ENCODE data around the gene DTYMK. TPM values are rescaled to one million over a fixed set of nuclear protein-coding genes. Genes with fewer than 3 reads are reported as not detected.

The DTYMK gene
- total and polyA plus RNA-seq, 2 donors (not counting 1 experiment from before 2014, with no cell fraction given): 19.5 to 26.3 TPM

DNA sequence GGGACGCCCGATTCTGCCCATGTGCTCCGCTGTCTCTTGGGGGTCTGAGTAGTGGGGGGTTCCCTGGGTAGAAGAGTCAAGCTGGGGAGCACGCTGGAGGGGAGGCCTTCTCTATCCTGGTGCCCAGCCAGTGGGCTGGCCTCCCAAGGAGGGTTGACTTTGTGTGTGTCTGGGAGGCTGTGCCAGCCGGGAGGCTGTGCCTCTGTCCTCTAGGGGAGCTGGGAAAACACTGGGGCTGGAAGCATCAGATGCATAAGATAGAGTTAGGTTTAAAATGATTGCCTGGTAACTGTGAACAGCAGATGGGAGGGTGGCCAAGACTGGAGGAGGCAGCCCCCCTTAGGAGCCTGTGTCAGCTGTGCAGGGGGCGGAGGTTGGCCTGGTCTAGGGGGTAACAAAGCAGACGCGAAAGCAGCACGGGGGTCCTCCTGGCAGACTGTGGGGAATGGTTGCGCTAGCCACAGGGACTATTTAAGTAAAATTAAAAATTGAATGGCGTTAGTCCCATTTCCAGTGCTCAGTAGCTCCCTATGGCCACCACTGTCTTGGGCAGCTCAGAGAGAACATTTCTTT is 16.5 kb upstream of the DTYMK start:
- no peaks in the 10 kb centered on the region for H3K9me3 Mint-ChIP-seq (ENCODE audit: insufficient read depth)
- H3K4me1 ChIP-seq (ENCODE audit: control insufficient read depth in 2 of 2, insufficient read depth in 2 of 2, low read length in 2 of 2): peaks cover 14 to 21% of the 10 kb centered on the region in 2 donors
- POLR2A ChIA-PET: interaction anchor here (2.0 to 3.5 kb wide), 4 partner anchors 16 to 178 kb away, joined by 12 to 30 read pairs (median 16); partner anchors contain the start of genes ATG4B, D2HGDH, DTYMK and THAP4
- H3K79me2 ChIP-seq (ENCODE audit: control insufficient read depth, insufficient read depth, low read length): peaks cover 33% of the 10 kb centered on the region
- no peak for TF ChIP-seq EZH2 (IDR thresholded peaks at IDR 0.05; ENCODE audit: borderline replicate concordance, insufficient read depth, low read depth, low read length, poor library complexity, severe bottlenecking)
- TF ChIP-seq, protein P1, sequence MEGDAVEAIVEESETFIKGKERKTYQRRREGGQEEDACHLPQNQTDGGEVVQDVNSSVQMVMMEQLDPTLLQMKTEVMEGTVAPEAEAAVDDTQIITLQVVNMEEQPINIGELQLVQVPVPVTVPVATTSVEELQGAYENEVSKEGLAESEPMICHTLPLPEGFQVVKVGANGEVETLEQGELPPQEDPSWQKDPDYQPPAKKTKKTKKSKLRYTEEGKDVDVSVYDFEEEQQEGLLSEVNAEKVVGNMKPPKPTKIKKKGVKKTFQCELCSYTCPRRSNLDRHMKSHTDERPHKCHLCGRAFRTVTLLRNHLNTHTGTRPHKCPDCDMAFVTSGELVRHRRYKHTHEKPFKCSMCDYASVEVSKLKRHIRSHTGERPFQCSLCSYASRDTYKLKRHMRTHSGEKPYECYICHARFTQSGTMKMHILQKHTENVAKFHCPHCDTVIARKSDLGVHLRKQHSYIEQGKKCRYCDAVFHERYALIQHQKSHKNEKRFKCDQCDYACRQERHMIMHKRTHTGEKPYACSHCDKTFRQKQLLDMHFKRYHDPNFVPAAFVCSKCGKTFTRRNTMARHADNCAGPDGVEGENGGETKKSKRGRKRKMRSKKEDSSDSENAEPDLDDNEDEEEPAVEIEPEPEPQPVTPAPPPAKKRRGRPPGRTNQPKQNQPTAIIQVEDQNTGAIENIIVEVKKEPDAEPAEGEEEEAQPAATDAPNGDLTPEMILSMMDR (IDR thresholded peaks at IDR 0.05): no peak
- peaks cover 0 to 20% of the 10 kb centered on the region in 2 experiments for H3K36me3 ChIP-seq (replicated peaks in 1 of 2; ENCODE audit: control extremely low read depth in 1 of 2, control insufficient read depth in 1 of 2, extremely low read depth in 1 of 2, insufficient read depth in 2 of 2, low read length in 1 of 2)
- H3K9ac ChIP-seq (ENCODE audit: low read length): peak overlapping the region; percentile 77
- peak overlapping the region; percentile 95 for H3K4me2 ChIP-seq (replicated peaks; ENCODE audit: low read depth, low read length, poor library complexity, severe bottlenecking)
- intact Hi-C loops (cut with micrococcal nuclease): loop anchor here (5.0 kb wide), 1 partner anchor 871 kb away; no protein-coding TSS in a partner anchor
- H3K27me3 Mint-ChIP-seq: no peaks in the 10 kb centered on the region
- no peaks in the 10 kb centered on the region for H3K27me3 ChIP-seq (replicated peaks in 1 of 4; ENCODE audit: control extremely low read depth in 1 of 4, control insufficient read depth in 3 of 4, insufficient read depth in 4 of 4, low read length in 3 of 4)
- peak overlapping the region; percentile 86 for H3K27ac Mint-ChIP-seq
- H3K4me3 ChIP-seq (ENCODE audit: control extremely low read depth in 1 of 5, extremely low read depth in 1 of 5, insufficient read depth in 1 of 5, low read depth in 2 of 5, low read length in 4 of 5): peak overlapping the region in 4 of 5 experiments; percentile 48 to 80 (median 72)
- peak overlapping the region; percentile 83 for H3K4me3 Mint-ChIP-seq
- peaks cover 18% of the 10 kb centered on the region for H4K20me1 ChIP-seq (ENCODE audit: control insufficient read depth, insufficient read depth, low read length, poor library complexity, severe bottlenecking)
- peaks cover 20% of the 10 kb centered on the region for H3K4me1 Mint-ChIP-seq
- H2AFZ ChIP-seq (ENCODE audit: insufficient read depth, low read depth, low read length, poor library complexity, severe bottlenecking): peak overlapping the region; percentile 82
- peaks cover 0 to 16% (median 4%) of the 10 kb centered on the region in 3 donors for H3K9me3 ChIP-seq (ENCODE audit: control extremely low read depth in 1 of 3, control insufficient read depth in 2 of 3, insufficient read depth in 1 of 3, low read length in 2 of 3)
- peak overlapping the region; percentile 65 to 84 for H3K27ac ChIP-seq (ENCODE audit: low read length in 2 of 2)
- DNase-seq: no peak
- 59% methylated on average over 8 of the region's 11 CpGs for WGBS (ENCODE audit: insufficient coverage)
- no peak for ATAC-seq (ENCODE audit: low read depth)
- CTCF ChIA-PET: interaction anchor here (0.8 to 3.7 kb wide), 7 partner anchors 10 to 29 kb away, joined by 3 to 41 read pairs (median 4); partner anchors contain the start of genes D2HGDH and DTYMK
